ENCODE data around the gene SLC2A1.

Gene SLC2A1

DNA sequence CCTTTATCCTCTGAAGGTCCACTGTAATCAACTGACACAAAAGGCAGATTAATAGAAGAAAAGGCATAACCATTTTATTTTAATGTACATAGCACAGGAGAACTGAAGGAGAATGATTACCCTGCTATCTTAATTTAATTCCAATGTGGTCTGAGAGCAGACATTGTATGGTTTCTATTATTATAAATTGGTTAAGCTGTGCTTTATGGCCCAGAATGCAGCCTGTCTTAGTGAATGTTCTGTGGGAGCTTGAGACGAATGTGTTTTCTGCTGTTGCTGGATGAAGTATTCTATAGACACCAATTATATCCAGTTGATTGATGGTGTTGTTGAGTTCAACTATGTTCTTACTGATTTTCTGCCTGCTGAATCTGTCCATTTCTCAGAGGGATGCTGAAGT is 25.0 kb upstream of the SLC2A1 start:
- Histone ChIP-seq H3K4me3 (replicated peaks; ENCODE audit: insufficient read depth, low read length) (no peak overlapping the region), H3K27ac (replicated peaks) (no peak overlapping the region), H3K27me3 (ENCODE audit: insufficient read depth, poor library complexity, severe bottlenecking) (no peaks in the 10 kb centered on the region)
- TF ChIP-seq, protein P1, sequence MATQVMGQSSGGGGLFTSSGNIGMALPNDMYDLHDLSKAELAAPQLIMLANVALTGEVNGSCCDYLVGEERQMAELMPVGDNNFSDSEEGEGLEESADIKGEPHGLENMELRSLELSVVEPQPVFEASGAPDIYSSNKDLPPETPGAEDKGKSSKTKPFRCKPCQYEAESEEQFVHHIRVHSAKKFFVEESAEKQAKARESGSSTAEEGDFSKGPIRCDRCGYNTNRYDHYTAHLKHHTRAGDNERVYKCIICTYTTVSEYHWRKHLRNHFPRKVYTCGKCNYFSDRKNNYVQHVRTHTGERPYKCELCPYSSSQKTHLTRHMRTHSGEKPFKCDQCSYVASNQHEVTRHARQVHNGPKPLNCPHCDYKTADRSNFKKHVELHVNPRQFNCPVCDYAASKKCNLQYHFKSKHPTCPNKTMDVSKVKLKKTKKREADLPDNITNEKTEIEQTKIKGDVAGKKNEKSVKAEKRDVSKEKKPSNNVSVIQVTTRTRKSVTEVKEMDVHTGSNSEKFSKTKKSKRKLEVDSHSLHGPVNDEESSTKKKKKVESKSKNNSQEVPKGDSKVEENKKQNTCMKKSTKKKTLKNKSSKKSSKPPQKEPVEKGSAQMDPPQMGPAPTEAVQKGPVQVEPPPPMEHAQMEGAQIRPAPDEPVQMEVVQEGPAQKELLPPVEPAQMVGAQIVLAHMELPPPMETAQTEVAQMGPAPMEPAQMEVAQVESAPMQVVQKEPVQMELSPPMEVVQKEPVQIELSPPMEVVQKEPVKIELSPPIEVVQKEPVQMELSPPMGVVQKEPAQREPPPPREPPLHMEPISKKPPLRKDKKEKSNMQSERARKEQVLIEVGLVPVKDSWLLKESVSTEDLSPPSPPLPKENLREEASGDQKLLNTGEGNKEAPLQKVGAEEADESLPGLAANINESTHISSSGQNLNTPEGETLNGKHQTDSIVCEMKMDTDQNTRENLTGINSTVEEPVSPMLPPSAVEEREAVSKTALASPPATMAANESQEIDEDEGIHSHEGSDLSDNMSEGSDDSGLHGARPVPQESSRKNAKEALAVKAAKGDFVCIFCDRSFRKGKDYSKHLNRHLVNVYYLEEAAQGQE (IDR thresholded peaks at IDR 0.05; ENCODE audit: insufficient replicate concordance, low read depth) = no peak
- TF ChIP-seq GABPA (IDR thresholded peaks at IDR 0.05; ENCODE audit: low read depth) = no peak
- no peak for TF ChIP-seq SPI1 (IDR thresholded peaks at IDR 0.05; ENCODE audit: borderline replicate concordance, low read depth)
- no peak for TF ChIP-seq POLR2AphosphoS5 (IDR thresholded peaks at IDR 0.05; ENCODE audit: low read depth)
- TF ChIP-seq, protein P2, sequence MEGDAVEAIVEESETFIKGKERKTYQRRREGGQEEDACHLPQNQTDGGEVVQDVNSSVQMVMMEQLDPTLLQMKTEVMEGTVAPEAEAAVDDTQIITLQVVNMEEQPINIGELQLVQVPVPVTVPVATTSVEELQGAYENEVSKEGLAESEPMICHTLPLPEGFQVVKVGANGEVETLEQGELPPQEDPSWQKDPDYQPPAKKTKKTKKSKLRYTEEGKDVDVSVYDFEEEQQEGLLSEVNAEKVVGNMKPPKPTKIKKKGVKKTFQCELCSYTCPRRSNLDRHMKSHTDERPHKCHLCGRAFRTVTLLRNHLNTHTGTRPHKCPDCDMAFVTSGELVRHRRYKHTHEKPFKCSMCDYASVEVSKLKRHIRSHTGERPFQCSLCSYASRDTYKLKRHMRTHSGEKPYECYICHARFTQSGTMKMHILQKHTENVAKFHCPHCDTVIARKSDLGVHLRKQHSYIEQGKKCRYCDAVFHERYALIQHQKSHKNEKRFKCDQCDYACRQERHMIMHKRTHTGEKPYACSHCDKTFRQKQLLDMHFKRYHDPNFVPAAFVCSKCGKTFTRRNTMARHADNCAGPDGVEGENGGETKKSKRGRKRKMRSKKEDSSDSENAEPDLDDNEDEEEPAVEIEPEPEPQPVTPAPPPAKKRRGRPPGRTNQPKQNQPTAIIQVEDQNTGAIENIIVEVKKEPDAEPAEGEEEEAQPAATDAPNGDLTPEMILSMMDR (IDR thresholded peaks at IDR 0.05; ENCODE audit: insufficient read depth, low read length) = no peak
- DNase-seq (ENCODE audit: low read depth in 1 of 2, low spot score in 1 of 2) = no peak

DNA sequence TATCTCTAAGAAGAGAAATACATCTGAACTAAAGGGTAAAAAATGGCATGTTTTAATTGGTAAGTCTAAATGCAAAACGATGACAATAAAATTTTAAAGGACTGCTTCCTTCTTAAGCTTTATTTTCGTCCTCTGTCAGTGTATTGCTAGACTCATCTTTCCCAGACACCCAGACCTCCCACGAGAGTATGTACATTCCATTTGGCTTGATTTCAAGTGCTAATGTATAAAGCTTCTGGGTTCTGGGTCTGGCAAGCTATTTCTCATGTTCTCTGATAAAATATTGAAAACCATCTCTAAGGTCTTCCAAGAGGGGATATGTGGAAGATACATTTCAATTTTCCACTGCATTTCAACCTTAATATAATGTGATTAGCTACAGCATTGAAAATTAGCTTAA is 24.6 kb upstream of the SLC2A1 start:
- Histone ChIP-seq H3K27me3 (ENCODE audit: insufficient read depth, poor library complexity, severe bottlenecking) (no peaks in the 10 kb centered on the region), H3K27ac (replicated peaks) (no peak overlapping the region)
- no peak for TF ChIP-seq GABPA (IDR thresholded peaks at IDR 0.05; ENCODE audit: low read depth)
- TF ChIP-seq POLR2AphosphoS5 (IDR thresholded peaks at IDR 0.05; ENCODE audit: low read depth) = no peak
- TF ChIP-seq SPI1 (IDR thresholded peaks at IDR 0.05; ENCODE audit: borderline replicate concordance, low read depth) = no peak
- TF ChIP-seq, protein P2 (IDR thresholded peaks at IDR 0.05; ENCODE audit: insufficient read depth, low read length) = no peak
- TF ChIP-seq, protein P1 (IDR thresholded peaks at IDR 0.05; ENCODE audit: insufficient replicate concordance, low read depth) = no peak

DNA sequence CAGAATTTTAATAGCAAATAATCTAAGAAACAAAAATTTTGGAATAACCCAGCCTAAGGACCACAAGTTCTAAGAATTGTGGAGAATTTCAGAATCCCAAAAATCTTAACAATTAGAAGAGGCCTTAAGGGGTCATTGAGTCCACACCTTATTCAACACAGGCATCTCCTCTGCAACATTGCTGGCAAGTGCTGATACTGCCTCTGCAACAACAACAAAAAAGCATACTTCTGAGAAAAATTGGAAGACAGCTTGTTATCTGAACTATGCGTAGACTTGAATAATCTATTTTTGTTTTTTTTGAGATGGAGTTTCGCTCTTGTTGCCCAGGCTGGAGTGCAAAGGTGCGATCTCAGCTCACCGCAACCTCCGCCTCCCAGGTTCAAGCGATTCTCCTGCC is 24.0 kb upstream of the SLC2A1 start:
- no peak for DNase-seq (ENCODE audit: low read depth in 1 of 2, low spot score in 1 of 2)
- H3K27ac ChIP-seq (replicated peaks) = no peak overlapping the region
- H3K27me3 ChIP-seq (ENCODE audit: insufficient read depth, poor library complexity, severe bottlenecking) = no peaks in the 10 kb centered on the region
- no peak overlapping the region for H3K4me3 ChIP-seq (replicated peaks; ENCODE audit: insufficient read depth, low read length)
- TF ChIP-seq, protein P1 (IDR thresholded peaks at IDR 0.05; ENCODE audit: insufficient replicate concordance, low read depth) = no peak
- TF ChIP-seq, protein P2 (IDR thresholded peaks at IDR 0.05; ENCODE audit: insufficient read depth, low read length) = no peak
- no peak for TF ChIP-seq POLR2AphosphoS5 (IDR thresholded peaks at IDR 0.05; ENCODE audit: low read depth)

More for the DNA sequence above, 24.6 kb upstream of the SLC2A1 start:
- no peak overlapping the region for H3K4me3 ChIP-seq (replicated peaks; ENCODE audit: insufficient read depth, low read length)
- no peak for DNase-seq (ENCODE audit: low read depth in 1 of 2, low spot score in 1 of 2)

All from HL-60 (cell line).